Activated T-cell treated with anti-CD3 and anti-CD28 coated beads, Interleukin-2, amount 50 U/mL, for 24 hours (primary cell): ENCODE measurements around the gene MAMDC4.
"Not testable (repeated sequence)": the region's sequence is repeated elsewhere in the genome, so short reads cannot be mapped to it uniquely, and the experiment has no call there.

Experiments
- DNase-seq: peaks from one replicate; pipeline ENCODE4 v3.0.0-alpha.2; 2020
- H3K27ac Mint-ChIP-seq: 2 replicates; pipeline ENCODE4 v1.8.0; 2020; ENCODE audit warnings: mild to moderate bottlenecking, mixed read lengths
- H3K27me3 Mint-ChIP-seq: 2 replicates; pipeline ENCODE4 v1.8.0; 2020; ENCODE audit warnings: mixed read lengths
- H3K36me3 Mint-ChIP-seq: 2 replicates; pipeline ENCODE4 v1.8.0; 2020; ENCODE audit warnings: low read depth, mixed read lengths
- H3K4me1 Mint-ChIP-seq: 2 replicates; pipeline ENCODE4 v1.8.0; 2020; ENCODE audit warnings: low read depth, mixed read lengths
- H3K4me3 Mint-ChIP-seq: 2 replicates; pipeline ENCODE4 v1.8.0; 2020; ENCODE audit warnings: mild to moderate bottlenecking, moderate library complexity, mixed read lengths
- H3K9me3 Mint-ChIP-seq: 2 replicates; pipeline ENCODE4 v1.8.0; 2020; ENCODE audit warnings: mixed read lengths

MAMDC4 gene

GRCh38 chr9:136851941-136852663 lies at the start of gene MAMDC4:
TSS of gene MAMDC4 (plus strand) at chr9:136852346. CDS start at chr9:136852417, 71 bp downstream.
- H3K27ac Mint-ChIP-seq: no peak within 1 kb of the TSS
- DNase-seq: no peak
- H3K4me3 Mint-ChIP-seq: no peak within 1 kb of the TSS

GRCh38 chr9:136803009-136803550 lies 49.1 kb upstream of the MAMDC4 start:
- DNase-seq, H3K9me3 Mint-ChIP-seq, H3K27ac Mint-ChIP-seq, H3K4me3 Mint-ChIP-seq: not testable (repeated sequence)
- Mint-ChIP-seq H3K4me1 (peaks cover 30% of the 10 kb centered on the region), H3K36me3 (peaks cover 11% of the 10 kb centered on the region), H3K27me3 (peaks cover 14% of the 10 kb centered on the region)

More at GRCh38 chr9:136851941-136852663, at the start of gene MAMDC4:
- Mint-ChIP-seq H3K9me3 (no peaks in the 10 kb centered on the region), H3K27me3 (peaks cover 9% of the 10 kb centered on the region), H3K4me1 (peaks cover 13% of the 10 kb centered on the region), H3K36me3 (peaks cover 26% of the 10 kb centered on the region)

- peak; percentile 27 for DNase-seq
- H3K4me1 Mint-ChIP-seq: peaks cover 30% of the 10 kb centered on the region
- H3K9me3 Mint-ChIP-seq: no peaks in the 10 kb centered on the region
- H3K27ac Mint-ChIP-seq: no peak overlapping the region
- H3K36me3 Mint-ChIP-seq: peaks cover 14% of the 10 kb centered on the region
- H3K27me3 Mint-ChIP-seq: peaks cover 14% of the 10 kb centered on the region
- H3K4me3 Mint-ChIP-seq: no peak overlapping the region
Observed at GRCh38 chr9:136803551-136804508, 48.3 kb upstream of the MAMDC4 start.

- Mint-ChIP-seq H3K27ac (no peak overlapping the region), H3K4me1 (peaks cover 36% of the 10 kb centered on the region), H3K9me3 (no peaks in the 10 kb centered on the region), H3K36me3 (peaks cover 22% of the 10 kb centered on the region), H3K27me3 (peaks cover 14% of the 10 kb centered on the region), H3K4me3 (no peak overlapping the region)
- no peak for DNase-seq
Observed at GRCh38 chr9:136804509-136805206, 47.5 kb upstream of the MAMDC4 start.

GRCh38 chr9:136805207-136805740 lies 46.9 kb upstream of the MAMDC4 start:
- H3K27me3 Mint-ChIP-seq: peaks cover 11% of the 10 kb centered on the region
- no peaks in the 10 kb centered on the region for H3K9me3 Mint-ChIP-seq
- no peak overlapping the region for H3K27ac Mint-ChIP-seq
- peaks cover 38% of the 10 kb centered on the region for H3K4me1 Mint-ChIP-seq
- H3K36me3 Mint-ChIP-seq: peaks cover 28% of the 10 kb centered on the region
- no peak overlapping the region for H3K4me3 Mint-ChIP-seq
- no peak for DNase-seq

GRCh38 chr9:136806067-136806466 lies 46.1 kb upstream of the MAMDC4 start:
- peak overlapping the region; percentile 87 for H3K4me3 Mint-ChIP-seq
- no peaks in the 10 kb centered on the region for H3K9me3 Mint-ChIP-seq
- peaks cover 6% of the 10 kb centered on the region for H3K27me3 Mint-ChIP-seq
- no peak overlapping the region for H3K27ac Mint-ChIP-seq
- peaks cover 33% of the 10 kb centered on the region for H3K36me3 Mint-ChIP-seq
- H3K4me1 Mint-ChIP-seq: peaks cover 33% of the 10 kb centered on the region
- no peak for DNase-seq

GRCh38 chr9:136806631-136807201 lies 45.4 kb upstream of the MAMDC4 start:
- Mint-ChIP-seq H3K27ac (peak overlapping the region; percentile 93), H3K27me3 (peaks cover 6% of the 10 kb centered on the region), H3K9me3 (no peaks in the 10 kb centered on the region), H3K4me3 (peak overlapping the region; percentile 87), H3K4me1 (peaks cover 31% of the 10 kb centered on the region), H3K36me3 (peaks cover 40% of the 10 kb centered on the region)
- peak; percentile 28 for DNase-seq

- Mint-ChIP-seq H3K9me3 (no peaks in the 10 kb centered on the region), H3K4me3 (peak within 1 kb of the TSS; percentile 87), H3K27ac (peak within 1 kb of the TSS; percentile 93), H3K4me1 (peaks cover 33% of the 10 kb centered on the region), H3K27me3 (no peaks in the 10 kb centered on the region), H3K36me3 (peaks cover 46% of the 10 kb centered on the region)
- DNase-seq: peak; percentile 90
Observed at GRCh38 chr9:136807281-136808074, 44.7 kb upstream of the MAMDC4 start, which contains the start of gene RABL6. TSS of gene RABL6 (plus strand) at chr9:136807948. CDS start at chr9:136808197, 249 bp downstream.

- peak; percentile 74 for DNase-seq
- peaks cover 41% of the 10 kb centered on the region for H3K4me1 Mint-ChIP-seq
Observed at GRCh38 chr9:136808075-136808805, 43.9 kb upstream of the MAMDC4 start.

GRCh38 chr9:136808806-136809158 lies 43.4 kb upstream of the MAMDC4 start:
- H3K27me3 Mint-ChIP-seq: no peaks in the 10 kb centered on the region
- H3K36me3 Mint-ChIP-seq: peaks cover 59% of the 10 kb centered on the region
- no peaks in the 10 kb centered on the region for H3K9me3 Mint-ChIP-seq
- H3K4me1 Mint-ChIP-seq: peaks cover 44% of the 10 kb centered on the region
- no peak for DNase-seq
- peak overlapping the region; percentile 82 for H3K27ac Mint-ChIP-seq
- H3K4me3 Mint-ChIP-seq: peak overlapping the region; percentile 80

More at GRCh38 chr9:136808075-136808805, 43.9 kb upstream of the MAMDC4 start:
- H3K27ac Mint-ChIP-seq: peak overlapping the region; percentile 82
- no peaks in the 10 kb centered on the region for H3K27me3 Mint-ChIP-seq
- no peaks in the 10 kb centered on the region for H3K9me3 Mint-ChIP-seq
- H3K4me3 Mint-ChIP-seq: peak overlapping the region; percentile 82
- peaks cover 54% of the 10 kb centered on the region for H3K36me3 Mint-ChIP-seq

- Mint-ChIP-seq H3K9me3 (no peaks in the 10 kb centered on the region), H3K27me3 (no peaks in the 10 kb centered on the region), H3K4me1 (peaks cover 27% of the 10 kb centered on the region), H3K4me3 (no peak overlapping the region), H3K27ac (no peak overlapping the region), H3K36me3 (peaks cover 71% of the 10 kb centered on the region)
- no peak for DNase-seq
Observed at GRCh38 chr9:136814725-136815421, 37.3 kb upstream of the MAMDC4 start.

GRCh38 chr9:136815422-136815782 lies 36.7 kb upstream of the MAMDC4 start:
- no peak overlapping the region for H3K27ac Mint-ChIP-seq
- DNase-seq: no peak
- H3K9me3 Mint-ChIP-seq: no peaks in the 10 kb centered on the region
- H3K4me3 Mint-ChIP-seq: no peak overlapping the region
- H3K27me3 Mint-ChIP-seq: no peaks in the 10 kb centered on the region
- peaks cover 68% of the 10 kb centered on the region for H3K36me3 Mint-ChIP-seq
- H3K4me1 Mint-ChIP-seq: peaks cover 23% of the 10 kb centered on the region
